Measurements from ENCODE around the gene SSH2.

- TF ChIP-seq CTCF (IDR thresholded peaks at IDR 0.05) (no peak), POLR2AphosphoS5 (IDR thresholded peaks at IDR 0.05) (no peak), EP300 (IDR thresholded peaks at IDR 0.05) (no peak), POLR2A (IDR thresholded peaks at IDR 0.05) (no peak)
Observed at GRCh38 chr17:29857823-29858222, 72.2 kb downstream of the SSH2 start.
